Glutamatergic neuron (in vitro differentiated cells): ENCODE results near the gene AGAP1. TPM values are rescaled to one million over a fixed set of nuclear protein-coding genes. Genes with fewer than 3 reads are reported as not detected.
A peak's percentile ranks its signal among the peaks of the same experiment; 100 is the strongest.

Experiments used
- DNase-seq: peaks from one replicate; pipeline ENCODE4 v3.0.0; 2022
- H3K27ac Mint-ChIP-seq: one replicate; pipeline ENCODE4 v1.8.0; 2020; ENCODE audit warnings: mild to moderate bottlenecking, mixed read lengths, inconsistent platforms; ENCODE audit not compliant: unreplicated experiment
- H3K27me3 Mint-ChIP-seq: one replicate; pipeline ENCODE4 v1.8.0; 2020; ENCODE audit warnings: mild to moderate bottlenecking, moderate library complexity, mixed read lengths, inconsistent platforms; ENCODE audit not compliant: unreplicated experiment
- H3K36me3 Mint-ChIP-seq: one replicate; pipeline ENCODE4 v1.8.0; 2020; ENCODE audit warnings: mild to moderate bottlenecking, mixed read lengths, inconsistent platforms; ENCODE audit not compliant: unreplicated experiment
- H3K4me1 Mint-ChIP-seq: one replicate; pipeline ENCODE4 v1.8.0; 2020; ENCODE audit warnings: mild to moderate bottlenecking, low read depth, mixed read lengths, inconsistent platforms; ENCODE audit not compliant: unreplicated experiment
- H3K4me3 Mint-ChIP-seq: one replicate; pipeline ENCODE4 v1.8.0; 2020; ENCODE audit warnings: mild to moderate bottlenecking, mixed read lengths, inconsistent platforms; ENCODE audit not compliant: unreplicated experiment
- H3K9me3 Mint-ChIP-seq: one replicate; pipeline ENCODE4 v1.8.0; 2020; ENCODE audit warnings: mild to moderate bottlenecking, moderate library complexity, mixed read lengths, inconsistent platforms; ENCODE audit not compliant: unreplicated experiment
- total RNA-seq: library from RNA; stranded (reverse); fragmentation: NEBNext Ultra II Directional; extraction: Animal tissue kit (Norgen Biotek cat#: 25700); gene quantifications from one replicate; pipeline ENCODE4 v1.2.1, GENCODE V29; 2021; ENCODE audit not compliant: unreplicated experiment
- TF ChIP-seq, protein P1 (sequence below): fragments of 200-600 bp; sonication (generic); IDR thresholded peaks from one replicate; pipeline ENCODE4 v1.5.0; 2021; ENCODE audit not compliant: partially characterized antibody, unreplicated experiment

Gene AGAP1
- total RNA-seq, 1 donor from 2014 or later, result 153 TPM

GRCh38 chr2:235728800-235729556 is 235.1 kb downstream of the AGAP1 start:
- Mint-ChIP-seq H3K36me3 (no peaks in the 10 kb centered on the region), H3K9me3 (peaks cover 8% of the 10 kb centered on the region), H3K4me3 (peak overlapping the region; percentile 76), H3K4me1 (peaks cover 67% of the 10 kb centered on the region), H3K27ac (peak overlapping the region; percentile 76), H3K27me3 (peaks cover 8% of the 10 kb centered on the region)
- TF ChIP-seq, protein P1, sequence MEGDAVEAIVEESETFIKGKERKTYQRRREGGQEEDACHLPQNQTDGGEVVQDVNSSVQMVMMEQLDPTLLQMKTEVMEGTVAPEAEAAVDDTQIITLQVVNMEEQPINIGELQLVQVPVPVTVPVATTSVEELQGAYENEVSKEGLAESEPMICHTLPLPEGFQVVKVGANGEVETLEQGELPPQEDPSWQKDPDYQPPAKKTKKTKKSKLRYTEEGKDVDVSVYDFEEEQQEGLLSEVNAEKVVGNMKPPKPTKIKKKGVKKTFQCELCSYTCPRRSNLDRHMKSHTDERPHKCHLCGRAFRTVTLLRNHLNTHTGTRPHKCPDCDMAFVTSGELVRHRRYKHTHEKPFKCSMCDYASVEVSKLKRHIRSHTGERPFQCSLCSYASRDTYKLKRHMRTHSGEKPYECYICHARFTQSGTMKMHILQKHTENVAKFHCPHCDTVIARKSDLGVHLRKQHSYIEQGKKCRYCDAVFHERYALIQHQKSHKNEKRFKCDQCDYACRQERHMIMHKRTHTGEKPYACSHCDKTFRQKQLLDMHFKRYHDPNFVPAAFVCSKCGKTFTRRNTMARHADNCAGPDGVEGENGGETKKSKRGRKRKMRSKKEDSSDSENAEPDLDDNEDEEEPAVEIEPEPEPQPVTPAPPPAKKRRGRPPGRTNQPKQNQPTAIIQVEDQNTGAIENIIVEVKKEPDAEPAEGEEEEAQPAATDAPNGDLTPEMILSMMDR, result no peak
- DNase-seq, result no peak

GRCh38 chr2:235729557-235729947 is 235.7 kb downstream of the AGAP1 start:
- H3K27ac Mint-ChIP-seq, result peak overlapping the region; percentile 35
- TF ChIP-seq, protein P1, result no peak
- peaks cover 69% of the 10 kb centered on the region for H3K4me1 Mint-ChIP-seq
- H3K4me3 Mint-ChIP-seq, result peak overlapping the region; percentile 76
- no peaks in the 10 kb centered on the region for H3K36me3 Mint-ChIP-seq
- H3K9me3 Mint-ChIP-seq, result peaks cover 8% of the 10 kb centered on the region
- DNase-seq, result no peak
- peaks cover 8% of the 10 kb centered on the region for H3K27me3 Mint-ChIP-seq

- TF ChIP-seq, protein P1, result no peak
- Mint-ChIP-seq H3K36me3 (no peaks in the 10 kb centered on the region), H3K27ac (no peak overlapping the region), H3K4me1 (peaks cover 70% of the 10 kb centered on the region), H3K9me3 (peaks cover 8% of the 10 kb centered on the region), H3K27me3 (peaks cover 8% of the 10 kb centered on the region), H3K4me3 (no peak overlapping the region)
- DNase-seq, result no peak
Observed at GRCh38 chr2:235730115-235730514, 236.3 kb downstream of the AGAP1 start.

DNA sequence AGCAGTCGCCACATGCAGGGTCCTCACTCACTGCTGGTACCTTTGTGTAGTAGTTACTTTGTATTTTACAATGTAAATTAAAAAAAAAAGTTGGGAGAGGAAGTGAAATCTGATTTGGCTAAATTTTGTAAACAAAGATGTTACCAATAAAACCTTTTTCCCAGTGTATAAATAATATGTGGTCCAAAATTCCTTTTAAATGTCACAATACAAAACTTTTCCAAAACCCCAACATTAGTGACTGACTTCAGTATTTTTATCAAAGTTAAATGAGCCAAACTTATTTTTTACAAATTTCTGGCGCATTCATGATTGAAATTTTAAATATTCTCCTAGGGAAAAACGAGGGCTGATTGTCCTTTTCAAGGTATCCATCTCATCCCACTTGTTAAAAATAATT is 239.9 kb downstream of the AGAP1 start:
- no peak overlapping the region for H3K4me3 Mint-ChIP-seq
- H3K27ac Mint-ChIP-seq, result peak overlapping the region; percentile 39
- peaks cover 5% of the 10 kb centered on the region for H3K36me3 Mint-ChIP-seq
- TF ChIP-seq, protein P1, result no peak
- no peak for DNase-seq
- H3K4me1 Mint-ChIP-seq, result peaks cover 46% of the 10 kb centered on the region
- peaks cover 9% of the 10 kb centered on the region for H3K9me3 Mint-ChIP-seq
- peaks cover 4% of the 10 kb centered on the region for H3K27me3 Mint-ChIP-seq

- H3K4me1 Mint-ChIP-seq, result peaks cover 42% of the 10 kb centered on the region
- peaks cover 2% of the 10 kb centered on the region for H3K27me3 Mint-ChIP-seq
- no peak overlapping the region for H3K27ac Mint-ChIP-seq
- peaks cover 10% of the 10 kb centered on the region for H3K9me3 Mint-ChIP-seq
- TF ChIP-seq, protein P1, result no peak
- no peak for DNase-seq
- peaks cover 5% of the 10 kb centered on the region for H3K36me3 Mint-ChIP-seq
- no peak overlapping the region for H3K4me3 Mint-ChIP-seq
Observed at GRCh38 chr2:235734168-235734567, 240.3 kb downstream of the AGAP1 start.
